ENCODE results near the gene OSBPL10.

Gene OSBPL10

GRCh38 chr3:31636694-31637442 is 344.2 kb downstream of the OSBPL10 start:
- in situ Hi-C loops (cut with HindIII; ENCODE audit: low sequenced_read_pairs), result no loop called here

- in situ Hi-C loops (cut with HindIII; ENCODE audit: low sequenced_read_pairs), result no loop called here
Measured at GRCh38 chr3:31636049-31636448, 345.0 kb downstream of the OSBPL10 start.

- in situ Hi-C loops (cut with HindIII; ENCODE audit: low sequenced_read_pairs), result no loop called here
Measured at GRCh38 chr3:31635545-31635944, 345.5 kb downstream of the OSBPL10 start.

- in situ Hi-C loops (cut with HindIII; ENCODE audit: low sequenced_read_pairs), result no loop called here
Measured at GRCh38 chr3:31634476-31634875, 346.6 kb downstream of the OSBPL10 start.

GRCh38 chr3:31629054-31629453 is 352.0 kb downstream of the OSBPL10 start:
- in situ Hi-C loops (cut with HindIII; ENCODE audit: low sequenced_read_pairs), result no loop called here

GRCh38 chr3:31625358-31625757 is 355.7 kb downstream of the OSBPL10 start:
- in situ Hi-C loops (cut with HindIII; ENCODE audit: low sequenced_read_pairs), result no loop called here

GRCh38 chr3:31624083-31624709 is 356.9 kb downstream of the OSBPL10 start:
- in situ Hi-C loops (cut with HindIII; ENCODE audit: low sequenced_read_pairs), result no loop called here

GRCh38 chr3:31622636-31623288 is 358.3 kb downstream of the OSBPL10 start:
- in situ Hi-C loops (cut with HindIII; ENCODE audit: low sequenced_read_pairs), result no loop called here

- in situ Hi-C loops (cut with HindIII; ENCODE audit: low sequenced_read_pairs), result no loop called here
Measured at GRCh38 chr3:31621314-31621713, 359.7 kb downstream of the OSBPL10 start.

- in situ Hi-C loops (cut with HindIII; ENCODE audit: low sequenced_read_pairs), result no loop called here
Measured at GRCh38 chr3:31620656-31621055, 360.4 kb downstream of the OSBPL10 start.

GRCh38 chr3:31616711-31617110 is 364.4 kb downstream of the OSBPL10 start:
- in situ Hi-C loops (cut with HindIII; ENCODE audit: low sequenced_read_pairs), result no loop called here

- in situ Hi-C loops (cut with HindIII; ENCODE audit: low sequenced_read_pairs), result no loop called here
Measured at GRCh38 chr3:31615071-31615875, 365.8 kb downstream of the OSBPL10 start.

- in situ Hi-C loops (cut with HindIII; ENCODE audit: low sequenced_read_pairs), result no loop called here
Measured at GRCh38 chr3:31614162-31614921, 366.7 kb downstream of the OSBPL10 start.

- in situ Hi-C loops (cut with HindIII; ENCODE audit: low sequenced_read_pairs), result no loop called here
Measured at GRCh38 chr3:31613654-31614053, 367.4 kb downstream of the OSBPL10 start.

GRCh38 chr3:31613177-31613576 is 367.9 kb downstream of the OSBPL10 start:
- in situ Hi-C loops (cut with HindIII; ENCODE audit: low sequenced_read_pairs), result no loop called here

Measured in endothelial cell of hepatic sinusoid (primary cell).